ENCODE results near the gene EEF1AKMT2. TPM values are rescaled to one million over a fixed set of nuclear protein-coding genes. Genes with fewer than 3 reads are reported as not detected.
A peak's percentile ranks its signal among the peaks of the same experiment; 100 is the strongest.

EEF1AKMT2 gene
- total RNA-seq, 2 experiments from 2014 or later = 24.2 to 25.7 TPM

DNA sequence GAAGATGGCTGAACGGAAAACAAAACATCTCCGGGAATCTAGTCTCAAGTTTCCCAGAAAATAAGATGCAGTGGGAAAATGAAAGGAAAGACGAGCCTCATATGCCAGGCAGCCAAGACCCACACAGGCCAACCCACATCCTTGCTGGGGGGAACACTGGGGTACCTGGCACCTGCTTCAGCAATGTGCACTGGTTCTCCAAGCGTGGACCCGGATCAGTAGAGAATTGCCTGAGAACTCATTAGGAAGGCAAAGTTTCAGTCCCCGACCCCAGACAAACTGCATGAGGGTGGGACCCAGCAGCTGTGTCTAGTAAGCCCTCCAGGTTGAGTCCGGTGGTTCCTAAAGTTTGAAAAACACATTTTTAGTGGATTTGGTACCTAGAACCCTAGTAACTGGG is 65.9 kb downstream of the EEF1AKMT2 start:
- Mint-ChIP-seq H3K27ac (peak overlapping the region; percentile 27), H3K4me3 (no peak overlapping the region)

DNA sequence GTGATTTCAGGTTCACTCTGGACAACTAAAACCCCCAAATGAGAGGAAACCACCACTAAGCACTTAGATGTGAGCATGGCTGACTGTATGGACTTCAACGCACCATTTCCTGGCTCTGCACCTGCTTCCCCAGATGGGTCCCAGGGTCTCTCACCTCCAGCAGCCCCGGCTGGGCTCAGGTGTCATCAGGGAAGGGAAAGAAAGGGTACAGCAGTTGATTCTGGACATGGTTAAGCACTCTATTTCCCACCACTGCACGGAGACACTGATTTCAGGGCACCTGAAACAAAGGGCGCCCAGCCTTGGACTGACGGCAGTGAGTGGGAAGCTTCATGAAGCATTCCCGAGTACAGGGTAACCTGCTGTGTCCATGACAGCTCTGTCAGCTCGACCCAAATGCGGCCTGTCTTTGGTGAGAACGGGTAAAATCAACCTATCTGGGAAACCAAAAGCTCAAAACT is 66.5 kb downstream of the EEF1AKMT2 start:
- DNase-seq (no peak), ATAC-seq (no peak)
- no peaks in the 10 kb centered on the region for H3K9me3 Mint-ChIP-seq
- peaks cover 87% of the 10 kb centered on the region for H3K4me1 Mint-ChIP-seq (ENCODE audit: low read depth)
- CTCF ChIA-PET = interaction anchor here (0.8 to 1.7 kb wide), 2 partner anchors 8 to 16 kb away, joined by 3 to 8 read pairs; no protein-coding TSS in a partner anchor
- POLR2A ChIA-PET = interaction anchor here (1.3 to 2.2 kb wide), 3 partner anchors 11 to 29 kb away, joined by 3 to 8 read pairs (median 6); no protein-coding TSS in a partner anchor
- peak overlapping the region; percentile 62 for H3K27ac Mint-ChIP-seq
- intact Hi-C loops (cut with micrococcal nuclease) = loop anchor here (10.0 kb wide), 1 partner anchor 80 kb away; no protein-coding TSS in a partner anchor
- peaks cover 3% of the 10 kb centered on the region for H3K36me3 Mint-ChIP-seq (ENCODE audit: low read depth)
- TF ChIP-seq, protein P1, sequence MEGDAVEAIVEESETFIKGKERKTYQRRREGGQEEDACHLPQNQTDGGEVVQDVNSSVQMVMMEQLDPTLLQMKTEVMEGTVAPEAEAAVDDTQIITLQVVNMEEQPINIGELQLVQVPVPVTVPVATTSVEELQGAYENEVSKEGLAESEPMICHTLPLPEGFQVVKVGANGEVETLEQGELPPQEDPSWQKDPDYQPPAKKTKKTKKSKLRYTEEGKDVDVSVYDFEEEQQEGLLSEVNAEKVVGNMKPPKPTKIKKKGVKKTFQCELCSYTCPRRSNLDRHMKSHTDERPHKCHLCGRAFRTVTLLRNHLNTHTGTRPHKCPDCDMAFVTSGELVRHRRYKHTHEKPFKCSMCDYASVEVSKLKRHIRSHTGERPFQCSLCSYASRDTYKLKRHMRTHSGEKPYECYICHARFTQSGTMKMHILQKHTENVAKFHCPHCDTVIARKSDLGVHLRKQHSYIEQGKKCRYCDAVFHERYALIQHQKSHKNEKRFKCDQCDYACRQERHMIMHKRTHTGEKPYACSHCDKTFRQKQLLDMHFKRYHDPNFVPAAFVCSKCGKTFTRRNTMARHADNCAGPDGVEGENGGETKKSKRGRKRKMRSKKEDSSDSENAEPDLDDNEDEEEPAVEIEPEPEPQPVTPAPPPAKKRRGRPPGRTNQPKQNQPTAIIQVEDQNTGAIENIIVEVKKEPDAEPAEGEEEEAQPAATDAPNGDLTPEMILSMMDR (IDR thresholded peaks at IDR 0.05) = no peak
- no peak overlapping the region for H3K4me3 Mint-ChIP-seq
- no peaks in the 10 kb centered on the region for H3K27me3 Mint-ChIP-seq

More for the DNA sequence above, 65.9 kb downstream of the EEF1AKMT2 start:
- Mint-ChIP-seq H3K9me3 (no peaks in the 10 kb centered on the region), H3K36me3 (ENCODE audit: low read depth) (peaks cover 2% of the 10 kb centered on the region), H3K27me3 (no peaks in the 10 kb centered on the region), H3K4me1 (ENCODE audit: low read depth) (peaks cover 87% of the 10 kb centered on the region)
- intact Hi-C loops (cut with micrococcal nuclease) = loop anchor here (10.0 kb wide), 1 partner anchor 81 kb away; no protein-coding TSS in a partner anchor
- no peak for DNase-seq
- CTCF ChIA-PET = interaction anchor here (0.8 to 4.4 kb wide), 4 partner anchors 8 to 16 kb away, joined by 3 to 39 read pairs (median 6); no protein-coding TSS in a partner anchor
- POLR2A ChIA-PET = interaction anchor here (0.9 to 2.2 kb wide), 4 partner anchors 10 to 66 kb away, joined by 3 to 8 read pairs (median 4); partner anchors contain the start of gene EEF1AKMT2
- no peak for ATAC-seq
- TF ChIP-seq, protein P1 (IDR thresholded peaks at IDR 0.05) = no peak

DNA sequence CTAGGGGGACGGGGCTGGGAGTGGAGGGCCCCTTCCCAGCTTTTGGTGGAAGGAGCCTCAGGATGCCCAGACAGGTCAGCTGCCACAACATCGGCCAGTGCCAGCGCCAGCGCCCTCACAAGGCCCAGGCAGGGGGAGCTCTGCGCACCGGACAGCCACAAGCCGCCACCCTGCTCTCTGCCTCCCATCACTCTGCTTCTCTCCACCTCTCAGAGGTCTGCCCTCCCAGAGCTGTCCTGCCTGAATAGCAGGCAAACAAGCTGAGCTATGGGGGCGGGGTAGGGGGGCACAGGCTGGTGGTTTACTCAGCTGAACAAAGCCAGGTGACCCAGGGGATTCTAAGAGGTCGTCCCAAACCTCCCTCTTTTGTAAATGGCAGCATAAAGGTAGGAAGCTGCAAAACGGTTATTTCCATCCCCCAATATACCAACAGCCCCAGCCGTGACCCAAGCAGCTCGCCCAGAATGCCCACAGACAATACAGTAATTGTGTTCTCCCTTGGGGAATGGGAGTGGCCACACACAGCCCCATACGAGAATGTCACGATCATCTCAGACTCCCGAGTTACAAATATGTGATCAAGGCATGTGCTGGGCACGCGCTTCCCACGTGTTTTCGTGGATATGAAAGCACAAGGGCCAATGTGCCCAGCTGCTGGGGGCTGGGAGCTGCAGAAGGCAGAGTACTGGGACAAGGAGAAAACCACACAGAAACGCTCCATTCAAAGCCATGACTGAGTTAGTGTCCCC is 67.2 kb downstream of the EEF1AKMT2 start:
- DNase-seq = no peak
- POLR2A ChIA-PET = interaction anchor here (0.9 to 8.7 kb wide), 6 partner anchors 11 to 46 kb away, joined by 3 to 68 read pairs (median 3); no protein-coding TSS in a partner anchor
- ATAC-seq = no peak
- H3K4me3 Mint-ChIP-seq = no peak overlapping the region
- H3K36me3 Mint-ChIP-seq (ENCODE audit: low read depth) = peaks cover 3% of the 10 kb centered on the region
- H3K9me3 Mint-ChIP-seq = no peaks in the 10 kb centered on the region
- CTCF ChIA-PET = interaction anchor here (0.6 to 1.8 kb wide), 6 partner anchors 10 to 75 kb away, joined by 3 to 8 read pairs (median 6); no protein-coding TSS in a partner anchor
- intact Hi-C loops (cut with micrococcal nuclease) = loop anchor here (10.0 kb wide), 1 partner anchor 80 kb away; no protein-coding TSS in a partner anchor
- TF ChIP-seq, protein P1 (IDR thresholded peaks at IDR 0.05) = no peak
- peaks cover 82% of the 10 kb centered on the region for H3K4me1 Mint-ChIP-seq (ENCODE audit: low read depth)
- H3K27ac Mint-ChIP-seq = peak overlapping the region; percentile 91
- no peaks in the 10 kb centered on the region for H3K27me3 Mint-ChIP-seq

DNA sequence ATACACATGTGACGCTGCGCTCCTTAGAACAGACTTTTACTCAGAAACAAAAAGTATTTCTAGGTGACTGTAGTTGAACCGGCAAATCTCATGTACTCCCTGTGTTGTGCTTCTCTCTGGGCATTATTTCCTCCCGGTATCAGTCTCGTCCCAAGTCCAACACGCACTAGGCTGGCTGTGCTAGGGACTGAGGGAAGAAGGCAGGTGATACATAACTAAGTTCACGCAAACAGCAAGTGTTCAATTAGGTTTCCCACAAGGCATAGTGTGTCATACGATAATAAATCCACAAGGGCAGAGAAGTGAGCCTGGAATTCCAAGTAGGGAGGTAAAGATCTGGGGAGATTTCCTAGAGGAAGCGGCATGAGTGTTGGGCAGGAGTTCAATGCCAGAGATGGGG is 67.9 kb downstream of the EEF1AKMT2 start:
- DNase-seq (no peak), ATAC-seq (no peak)
- CTCF ChIA-PET = interaction anchor here (0.6 to 1.8 kb wide), 6 partner anchors 11 to 75 kb away, joined by 3 to 8 read pairs (median 5); no protein-coding TSS in a partner anchor
- Mint-ChIP-seq H3K4me3 (no peak overlapping the region), H3K27ac (peak overlapping the region; percentile 91), H3K9me3 (no peaks in the 10 kb centered on the region), H3K27me3 (no peaks in the 10 kb centered on the region), H3K36me3 (ENCODE audit: low read depth) (peaks cover 3% of the 10 kb centered on the region), H3K4me1 (ENCODE audit: low read depth) (peaks cover 82% of the 10 kb centered on the region)
- POLR2A ChIA-PET = interaction anchor here (0.9 to 8.7 kb wide), 6 partner anchors 9 to 46 kb away, joined by 3 to 68 read pairs (median 4); no protein-coding TSS in a partner anchor
- intact Hi-C loops (cut with micrococcal nuclease) = loop anchor here (10.0 kb wide), 1 partner anchor 79 kb away; no protein-coding TSS in a partner anchor
- TF ChIP-seq, protein P1 (IDR thresholded peaks at IDR 0.05) = no peak

Data from activated CD8-positive, alpha-beta T cell treated with anti-CD3 and anti-CD28 coated beads for 36 hours (primary cell).